Epithelial cell of proximal tubule (primary cell): ENCODE measurements around the gene AMBRA1. TPM values are rescaled to one million over a fixed set of nuclear protein-coding genes. Genes with fewer than 3 reads are reported as not detected.

Experiments
- DNase-seq: peaks from one replicate; pipeline ENCODE4 v3.0.0-alpha.2; 2011; ENCODE audit warnings: low read depth
- H3K4me3 ChIP-seq: 2 replicates; pipeline ENCODE4 v1.5.1; 2011; ENCODE audit warnings: low read depth, mild to moderate bottlenecking, low read length
- total RNA-seq: library from RNA; depleted of rRNA; stranded (reverse); fragments of >200 nt; gene quantifications from 2 replicates; pipeline ENCODE4 v1.2.3, GENCODE V29; 2015
- TF ChIP-seq, protein P1 (sequence below): conservative IDR thresholded peaks from 2 replicates; pipeline ENCODE4 v1.5.1; 2012; ENCODE audit warnings: low read depth, mild to moderate bottlenecking, low read length

AMBRA1 gene
- total RNA-seq, 1 donor from 2014 or later, result 21.0 TPM

DNA sequence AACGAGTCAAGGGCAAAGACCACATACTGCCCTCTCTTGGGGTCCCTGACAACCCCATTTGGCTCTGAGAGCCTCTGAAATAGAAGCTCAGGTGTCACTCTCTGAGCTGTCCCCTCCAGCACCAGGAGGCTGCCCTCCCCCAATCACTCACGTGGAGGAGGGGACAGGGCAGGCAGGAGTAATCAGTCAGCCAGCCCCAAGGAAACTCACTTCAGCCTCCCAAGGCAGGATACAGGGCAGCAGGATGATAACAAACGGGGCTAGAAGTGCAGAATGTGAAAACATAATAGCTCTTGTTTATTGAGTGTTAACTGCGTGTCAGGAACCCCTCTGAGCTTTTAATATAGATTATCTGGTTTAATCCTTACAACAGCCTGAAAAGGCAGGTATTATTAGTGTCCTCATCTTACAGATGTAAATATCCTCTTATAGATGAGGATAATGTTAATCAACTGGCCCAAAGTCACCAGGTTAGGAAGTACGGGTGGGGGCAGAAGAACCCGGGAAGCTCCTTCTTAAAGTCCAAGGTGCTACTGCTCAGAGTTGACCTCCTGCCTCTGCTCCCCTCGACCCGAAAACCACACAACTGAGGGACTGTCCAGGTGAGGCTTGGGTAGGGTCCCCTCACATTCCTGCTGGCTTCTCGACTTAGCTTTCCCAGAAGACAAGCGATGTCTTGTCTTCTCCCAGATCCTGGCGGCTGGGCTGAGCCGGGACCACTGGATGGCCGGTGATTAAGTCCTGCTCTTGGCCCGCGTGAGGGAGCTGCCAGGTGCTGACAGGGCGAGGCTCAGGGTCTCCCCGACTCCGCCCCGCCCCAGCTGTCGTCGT is 205.0 kb downstream of the AMBRA1 start:
- H3K4me3 ChIP-seq, result no peak overlapping the region
- no peak for DNase-seq

DNA sequence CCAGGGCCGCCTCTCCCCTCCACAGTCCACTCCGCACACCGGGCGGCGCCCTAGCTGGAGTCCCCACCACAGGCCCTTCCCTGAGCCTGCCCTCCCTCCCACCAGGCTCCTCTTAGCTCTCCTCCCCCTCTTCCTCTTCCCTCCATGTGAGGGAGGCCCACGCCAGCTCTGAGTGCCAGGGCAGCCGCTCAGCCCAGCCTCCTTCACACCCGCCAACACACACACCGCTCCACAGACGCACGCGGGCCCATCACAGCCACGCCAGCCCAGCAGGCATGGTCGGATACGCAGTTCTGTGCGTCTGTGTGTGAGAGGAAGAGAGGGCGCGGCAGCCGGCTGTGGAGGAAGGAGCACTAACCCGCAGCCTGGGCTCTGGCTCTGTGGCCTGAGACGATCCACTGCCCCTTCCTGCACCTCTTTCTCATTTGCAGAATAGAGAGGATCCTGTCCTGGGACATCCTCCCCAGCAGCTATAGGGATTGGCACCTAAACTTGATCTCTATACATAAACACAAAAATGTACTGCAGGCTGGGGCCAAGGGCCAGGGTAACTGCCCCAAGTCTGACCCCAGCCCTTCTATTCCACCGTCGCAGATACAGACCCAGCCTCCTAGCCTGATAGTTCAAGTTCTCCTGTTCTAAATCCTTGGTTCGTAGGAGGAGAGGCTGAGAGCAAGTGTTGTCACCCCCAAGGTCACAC is 205.8 kb downstream of the AMBRA1 start:
- no peak overlapping the region for H3K4me3 ChIP-seq
- TF ChIP-seq, protein P1, sequence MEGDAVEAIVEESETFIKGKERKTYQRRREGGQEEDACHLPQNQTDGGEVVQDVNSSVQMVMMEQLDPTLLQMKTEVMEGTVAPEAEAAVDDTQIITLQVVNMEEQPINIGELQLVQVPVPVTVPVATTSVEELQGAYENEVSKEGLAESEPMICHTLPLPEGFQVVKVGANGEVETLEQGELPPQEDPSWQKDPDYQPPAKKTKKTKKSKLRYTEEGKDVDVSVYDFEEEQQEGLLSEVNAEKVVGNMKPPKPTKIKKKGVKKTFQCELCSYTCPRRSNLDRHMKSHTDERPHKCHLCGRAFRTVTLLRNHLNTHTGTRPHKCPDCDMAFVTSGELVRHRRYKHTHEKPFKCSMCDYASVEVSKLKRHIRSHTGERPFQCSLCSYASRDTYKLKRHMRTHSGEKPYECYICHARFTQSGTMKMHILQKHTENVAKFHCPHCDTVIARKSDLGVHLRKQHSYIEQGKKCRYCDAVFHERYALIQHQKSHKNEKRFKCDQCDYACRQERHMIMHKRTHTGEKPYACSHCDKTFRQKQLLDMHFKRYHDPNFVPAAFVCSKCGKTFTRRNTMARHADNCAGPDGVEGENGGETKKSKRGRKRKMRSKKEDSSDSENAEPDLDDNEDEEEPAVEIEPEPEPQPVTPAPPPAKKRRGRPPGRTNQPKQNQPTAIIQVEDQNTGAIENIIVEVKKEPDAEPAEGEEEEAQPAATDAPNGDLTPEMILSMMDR, result no peak
- DNase-seq, result no peak

More for the DNA sequence above, 205.0 kb downstream of the AMBRA1 start:
- TF ChIP-seq, protein P1, result no peak

DNA sequence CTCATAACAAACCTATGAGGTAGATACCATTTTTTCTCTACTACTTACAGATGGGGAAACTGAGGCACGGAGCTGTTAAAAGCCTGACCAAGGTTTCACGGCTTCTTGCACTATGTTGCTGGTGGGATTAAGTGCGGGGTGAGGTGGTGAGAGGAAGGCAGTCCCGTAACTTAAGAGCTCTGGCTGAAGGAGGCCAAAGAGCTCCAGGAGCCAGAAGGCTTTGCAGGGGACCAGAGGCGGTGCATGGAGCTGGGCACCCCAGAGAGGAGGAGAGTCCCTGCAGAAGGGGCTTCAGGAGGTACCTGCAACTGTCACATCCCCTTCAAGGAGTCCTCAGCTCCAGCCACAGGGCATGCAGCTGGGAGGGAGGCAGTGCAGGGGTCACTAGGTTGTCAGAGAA is 206.4 kb downstream of the AMBRA1 start:
- no peak overlapping the region for H3K4me3 ChIP-seq
- TF ChIP-seq, protein P1, result no peak
- no peak for DNase-seq

DNA sequence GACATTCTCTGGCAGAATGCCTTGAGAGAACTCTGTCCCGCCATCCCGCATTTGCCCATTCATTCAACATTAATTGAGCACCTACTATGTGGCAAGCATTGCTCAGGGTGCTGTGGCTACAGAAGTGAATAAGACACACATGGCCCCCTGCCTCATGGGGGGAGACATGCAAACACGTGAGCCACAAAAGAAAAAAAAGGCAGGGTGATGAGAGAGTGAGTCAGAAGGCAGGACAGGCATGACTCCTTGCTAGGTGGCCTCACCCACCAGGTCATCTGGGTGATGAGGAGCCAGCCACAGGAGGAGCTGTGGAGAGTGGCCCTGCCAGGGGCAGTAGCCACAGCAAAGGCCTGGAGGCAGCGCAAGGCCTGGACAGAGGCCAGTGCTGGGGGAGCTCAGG is 207.1 kb downstream of the AMBRA1 start:
- H3K4me3 ChIP-seq, result no peak overlapping the region
- TF ChIP-seq, protein P1, result no peak
- no peak for DNase-seq

- no peak for DNase-seq
- H3K4me3 ChIP-seq, result no peak overlapping the region
- TF ChIP-seq, protein P1, result no peak
Observed at GRCh38 chr11:46386005-46386578, 207.7 kb downstream of the AMBRA1 start.

DNA sequence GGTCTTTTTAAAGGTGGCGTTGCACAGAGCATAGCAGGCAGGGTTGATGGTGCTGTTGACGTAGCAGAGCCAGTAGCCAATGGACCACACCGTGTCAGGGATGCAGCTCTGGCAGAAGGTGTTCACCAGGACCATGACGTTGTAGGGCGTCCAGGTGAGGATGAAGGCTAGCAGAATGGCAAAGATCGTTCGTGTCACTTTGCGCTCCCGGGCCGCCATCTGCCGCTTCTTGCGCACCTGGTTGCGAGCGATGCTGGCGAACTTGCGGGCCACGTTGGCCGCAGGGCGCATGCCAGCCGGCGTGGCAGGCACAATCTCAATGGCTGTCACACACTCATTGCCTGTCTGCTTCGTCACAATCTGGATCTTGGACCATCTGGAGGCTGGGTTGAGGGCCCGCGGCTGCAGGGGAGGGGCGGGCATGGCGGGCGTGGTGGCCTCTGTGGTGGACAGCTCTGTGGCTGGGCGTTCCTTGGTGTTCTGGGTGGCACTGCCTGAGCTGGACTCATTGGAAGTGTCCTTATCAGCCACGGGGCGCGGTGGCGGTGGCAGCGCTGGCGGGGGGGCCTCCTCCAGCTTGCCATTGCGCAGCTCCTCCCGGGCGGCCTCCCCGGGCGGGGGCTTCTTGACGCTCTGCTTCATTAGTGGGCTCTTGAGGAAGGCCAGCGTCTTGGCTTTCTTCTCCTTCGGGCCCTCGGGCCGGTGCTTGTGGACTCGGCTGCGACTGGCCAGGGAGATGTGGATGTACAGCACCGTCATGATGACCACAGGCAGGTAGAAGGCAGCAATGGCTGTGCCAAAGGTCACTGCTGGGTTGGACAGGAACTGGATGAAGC is 208.4 kb downstream of the AMBRA1 start:
- no peak overlapping the region for H3K4me3 ChIP-seq
- DNase-seq, result no peak
- TF ChIP-seq, protein P1, result no peak
